Hepatocyte (in vitro differentiated cells): ENCODE results near the gene TUBGCP4. TPM values are rescaled to one million over a fixed set of nuclear protein-coding genes. Genes with fewer than 3 reads are reported as not detected.

Experiments used
- DNase-seq: peaks from one replicate; pipeline ENCODE4 v3.0.0-alpha.2; 2016; ENCODE audit warnings: low spot score
- H2AFZ ChIP-seq: fragments of 200-600 bp; sonication (generic); 2 replicates; pipeline ENCODE4 v1.6.0; 2016; ENCODE audit warnings: antibody characterized with exemption, mild to moderate bottlenecking
- H3K27ac ChIP-seq: fragments of 200-600 bp; sonication (generic); 2 replicates; pipeline ENCODE4 v1.5.1; 2016; ENCODE audit warnings: mild to moderate bottlenecking
- H3K27me3 ChIP-seq: fragments of 200-600 bp; sonication (generic); 2 replicates; pipeline ENCODE4 v1.6.1; 2016
- H3K36me3 ChIP-seq: fragments of 200-600 bp; sonication (generic); replicated peaks from 2 replicates; pipeline ENCODE4 v1.5.1; 2016; ENCODE audit warnings: low read depth; ENCODE audit not compliant: insufficient read depth
- H3K4me1 ChIP-seq: fragments of 200-600 bp; sonication (generic); 2 replicates; pipeline ENCODE4 v1.5.1; 2016; ENCODE audit warnings: mild to moderate bottlenecking, moderate library complexity; ENCODE audit not compliant: insufficient read depth
- H3K4me2 ChIP-seq: fragments of 200-600 bp; sonication (generic); 2 replicates; pipeline ENCODE4 v1.6.0; 2016
- H3K4me3 ChIP-seq: fragments of 200-600 bp; sonication (generic); 2 replicates; pipeline ENCODE4 v1.5.1; 2016; ENCODE audit warnings: mild to moderate bottlenecking
- H3K79me2 ChIP-seq: fragments of 200-600 bp; sonication (generic); 2 replicates; pipeline ENCODE4 v1.6.0; 2017; ENCODE audit warnings: mild to moderate bottlenecking
- H3K9me2 ChIP-seq: fragments of 200-600 bp; sonication (generic); replicated peaks from 2 replicates; pipeline ENCODE4 v1.6.0; 2017; ENCODE audit warnings: mild to moderate bottlenecking; ENCODE audit not compliant: insufficient read depth
- H3K9me3 ChIP-seq: fragments of 200-600 bp; sonication (generic); 2 replicates; pipeline ENCODE4 v1.5.1; 2016; ENCODE audit warnings: low read depth, mild to moderate bottlenecking
- H4K20me1 ChIP-seq: fragments of 200-600 bp; sonication (generic); 2 replicates; pipeline ENCODE4 v1.6.0; 2016; ENCODE audit warnings: mild to moderate bottlenecking; ENCODE audit not compliant: insufficient read depth, poor library complexity, severe bottlenecking
- CTCF ChIP-seq: fragments of 200-600 bp; sonication (generic); IDR thresholded peaks from 2 replicates; pipeline ENCODE4 v1.5.1; 2016; ENCODE audit warnings: antibody characterized with exemption, mild to moderate bottlenecking; ENCODE audit not compliant: poor library complexity
- EZH2 ChIP-seq: fragments of 200-600 bp; sonication (generic); IDR thresholded peaks from 2 replicates; pipeline ENCODE4 v1.6.1; 2016; ENCODE audit warnings: antibody characterized with exemption, mild to moderate bottlenecking, borderline replicate concordance
- EZH2phosphoT487 ChIP-seq: fragments of 200-600 bp; sonication (generic); IDR thresholded peaks from one replicate; pipeline ENCODE4 v1.6.1; 2018; ENCODE audit warnings: antibody characterized with exemption, mild to moderate bottlenecking, low read depth, moderate library complexity; ENCODE audit not compliant: unreplicated experiment, severe bottlenecking
- WGBS: methylation state at CpG from one replicate; pipeline ENCODE4 v1.1.6; 2016; ENCODE audit warnings: low lambda C conversion rate; ENCODE audit errors: missing lambda C conversion rate; 5-methylcytosine and 5-hydroxymethylcytosine counted together
- polyA plus RNA-seq: library from polyadenylated mRNA; unstranded; fragments of >200 nt; fragmentation: Nextera tagmentation; extraction: Ambion mirVana; gene quantifications from 2 replicates; pipeline ENCODE4 v1.2.1, GENCODE V29; 2016
- total RNA-seq: library from RNA; depleted of rRNA; stranded (reverse); fragments of >200 nt; gene quantifications from 2 replicates; pipeline ENCODE4 v1.2.3, GENCODE V29; 2014

Gene TUBGCP4
- total and polyA plus RNA-seq, 2 experiments from 2014 or later, result 12.0 to 17.2 TPM

GRCh38 chr15:43429687-43430086, 58.8 kb downstream of the TUBGCP4 start:
- 69% methylated on average over 3 of the region's 3 CpGs for WGBS
- Histone ChIP-seq H3K4me2 (no peak overlapping the region), H4K20me1 (no peaks in the 10 kb centered on the region), H3K79me2 (peaks cover 5% of the 10 kb centered on the region), H3K4me3 (no peak overlapping the region), H3K4me1 (no peaks in the 10 kb centered on the region), H3K27ac (no peak overlapping the region), H2AFZ (no peak overlapping the region), H3K9me3 (no peaks in the 10 kb centered on the region), H3K36me3 (no peaks in the 10 kb centered on the region), H3K9me2 (no peaks in the 10 kb centered on the region), H3K27me3 (no peaks in the 10 kb centered on the region)
- TF ChIP-seq EZH2phosphoT487 (no peak), EZH2 (no peak), CTCF (no peak)
- no peak for DNase-seq

- Histone ChIP-seq H3K27me3 (no peaks in the 10 kb centered on the region), H4K20me1 (no peaks in the 10 kb centered on the region), H3K36me3 (no peaks in the 10 kb centered on the region), H3K4me3 (no peak overlapping the region), H3K27ac (no peak overlapping the region), H2AFZ (no peak overlapping the region), H3K9me3 (no peaks in the 10 kb centered on the region), H3K79me2 (peaks cover 5% of the 10 kb centered on the region), H3K4me2 (no peak overlapping the region), H3K9me2 (no peaks in the 10 kb centered on the region), H3K4me1 (no peaks in the 10 kb centered on the region)
- 93% methylated on average over 4 of the region's 4 CpGs for WGBS
- TF ChIP-seq CTCF (no peak), EZH2phosphoT487 (no peak), EZH2 (no peak)
- DNase-seq, result no peak
These were observed 62.3 kb downstream of the TUBGCP4 start for GRCh38 chr15:43433165-43433564.

GRCh38 chr15:43433661-43434303, 62.9 kb downstream of the TUBGCP4 start:
- no peak overlapping the region for H2AFZ ChIP-seq
- H3K9me2 ChIP-seq, result no peaks in the 10 kb centered on the region
- no peak overlapping the region for H3K4me3 ChIP-seq
- no peaks in the 10 kb centered on the region for H4K20me1 ChIP-seq
- H3K36me3 ChIP-seq, result no peaks in the 10 kb centered on the region
- 84% methylated on average over 3 of the region's 3 CpGs for WGBS
- DNase-seq, result no peak
- H3K27me3 ChIP-seq, result no peaks in the 10 kb centered on the region
- H3K79me2 ChIP-seq, result peaks cover 5% of the 10 kb centered on the region
- no peaks in the 10 kb centered on the region for H3K4me1 ChIP-seq
- H3K4me2 ChIP-seq, result no peak overlapping the region
- H3K9me3 ChIP-seq, result no peaks in the 10 kb centered on the region
- TF ChIP-seq CTCF, result no peak
- no peak for TF ChIP-seq EZH2
- TF ChIP-seq EZH2phosphoT487, result no peak
- H3K27ac ChIP-seq, result no peak overlapping the region

- H2AFZ ChIP-seq, result no peak overlapping the region
- DNase-seq, result no peak
- no peaks in the 10 kb centered on the region for H3K27me3 ChIP-seq
- no peaks in the 10 kb centered on the region for H3K79me2 ChIP-seq
- no peak overlapping the region for H3K4me3 ChIP-seq
- no peak overlapping the region for H3K4me2 ChIP-seq
- TF ChIP-seq EZH2phosphoT487, result no peak
- TF ChIP-seq EZH2, result no peak
- TF ChIP-seq CTCF, result no peak
- H4K20me1 ChIP-seq, result no peaks in the 10 kb centered on the region
- H3K36me3 ChIP-seq, result no peaks in the 10 kb centered on the region
- H3K4me1 ChIP-seq, result no peaks in the 10 kb centered on the region
- no peaks in the 10 kb centered on the region for H3K9me2 ChIP-seq
- no peaks in the 10 kb centered on the region for H3K9me3 ChIP-seq
- H3K27ac ChIP-seq, result no peak overlapping the region
These were observed 63.5 kb downstream of the TUBGCP4 start for GRCh38 chr15:43434446-43434845.
